Epithelial cell of alveolus of lung (primary cell): ENCODE results near the gene CLCN5. TPM values are rescaled to one million over a fixed set of nuclear protein-coding genes. Genes with fewer than 3 reads are reported as not detected.

Experiments
- total RNA-seq: library from RNA; depleted of rRNA; stranded (reverse); fragments of >200 nt; gene quantifications from 2 replicates; pipeline ENCODE4 v1.2.1, GENCODE V29; 2015

The CLCN5 gene
- total RNA-seq, result 1.5 and 4.4 TPM in 2 replicates

GRCh38 chrX:49922291-49923241 lies at the start of gene CLCN5:
Gene CLCN5 (plus strand): TSS chrX:49922596. CDS start chrX:49925299, 2,703 bp downstream.

GRCh38 chrX:49878834-49879655 lies 43.4 kb upstream of the CLCN5 start, which contains the start of gene USP27X:
Gene USP27X (plus strand): TSS chrX:49879484. CDS start chrX:49880308, 824 bp downstream.

Other genes starting within 250 kb of the CLCN5 start
- not detected in 2 replicates for gene PAGE1, start 226.6 kb upstream of the CLCN5 start, total RNA-seq
- gene PAGE4, start 93.3 kb upstream of the CLCN5 start, total RNA-seq, result not detected in 2 replicates
- 2.6 and 3.7 TPM in 2 replicates for gene USP27X, start 43.1 kb upstream of the CLCN5 start, total RNA-seq